Endodermal cell (in vitro differentiated cells): ENCODE measurements around the gene ARHGAP26. TPM values are rescaled to one million over a fixed set of nuclear protein-coding genes. Genes with fewer than 3 reads are reported as not detected.

Experiments
- DNase-seq: peaks from one replicate; pipeline ENCODE4 v3.0.0-alpha.2; 2017
- H3K27ac ChIP-seq: 2 replicates; pipeline ENCODE4 v1.5.1; 2013; ENCODE audit warnings: mild to moderate bottlenecking, low read depth, low read length, moderate library complexity
- H3K27me3 ChIP-seq: 2 replicates; pipeline ENCODE4 v1.6.1; 2013; ENCODE audit warnings: mild to moderate bottlenecking, low read length, moderate library complexity; ENCODE audit not compliant: insufficient read depth, control insufficient read depth, poor library complexity, severe bottlenecking
- H3K36me3 ChIP-seq: 2 replicates; pipeline ENCODE4 v1.7.0; 2013; ENCODE audit warnings: mild to moderate bottlenecking, low read length, moderate library complexity; ENCODE audit not compliant: control insufficient read depth, insufficient read depth
- H3K4me1 ChIP-seq: one replicate; pipeline ENCODE4 v1.7.0; 2013; ENCODE audit warnings: low read length; ENCODE audit not compliant: control insufficient read depth, insufficient read depth
- H3K4me3 ChIP-seq: 2 replicates; pipeline ENCODE4 v1.5.1; 2013; ENCODE audit warnings: mild to moderate bottlenecking, low read length, moderate library complexity
- H3K9ac ChIP-seq: 2 replicates; pipeline ENCODE4 v1.6.1; 2013; ENCODE audit warnings: mild to moderate bottlenecking, low read length, moderate library complexity; ENCODE audit not compliant: poor library complexity, severe bottlenecking; ENCODE audit errors: extremely low read depth
- H3K9me3 ChIP-seq: 2 replicates; pipeline ENCODE4 v1.6.1; 2013; ENCODE audit warnings: mild to moderate bottlenecking, low read length, moderate library complexity; ENCODE audit not compliant: control insufficient read depth
- H3K27ac Mint-ChIP-seq: 2 replicates; pipeline ENCODE4 v1.8.0; 2020; ENCODE audit warnings: mixed read lengths
- H3K27me3 Mint-ChIP-seq: 2 replicates; pipeline ENCODE4 v1.8.0; 2021; ENCODE audit warnings: mild to moderate bottlenecking, mixed read lengths; ENCODE audit not compliant: insufficient read depth
- H3K36me3 Mint-ChIP-seq: 2 replicates; pipeline ENCODE4 v1.8.0; 2020; ENCODE audit warnings: low read depth, mixed read lengths
- H3K4me1 Mint-ChIP-seq: 2 replicates; pipeline ENCODE4 v1.8.0; 2020; ENCODE audit warnings: mixed read lengths
- H3K4me3 Mint-ChIP-seq: 2 replicates; pipeline ENCODE4 v1.8.0; 2020; ENCODE audit warnings: mild to moderate bottlenecking, moderate library complexity, mixed read lengths
- H3K9me3 Mint-ChIP-seq: 2 replicates; pipeline ENCODE4 v1.8.0; 2020; ENCODE audit warnings: mild to moderate bottlenecking, mixed read lengths
- CTCF ChIP-seq: fragments of 200-600 bp; sonication (generic); conservative IDR thresholded peaks from 2 replicates; pipeline ENCODE4 v1.5.0; 2021; ENCODE audit warnings: antibody characterized with exemption, mild to moderate bottlenecking
- WGBS, 2 experiments: methylation state at CpG; one replicate each; pipeline versions ENCODE4 v1.1.5 to v1.1.7; 2013; ENCODE audit warnings: missing lambda C conversion rate in 2 of 2, mixed read lengths in 1 of 2; ENCODE audit not compliant: insufficient coverage in 1 of 2, insufficient read length in 1 of 2; 5-methylcytosine and 5-hydroxymethylcytosine counted together
- total RNA-seq, 2 donors: library from RNA; stranded (reverse); fragmentation: NEBNext Ultra II Directional in 1 of 2; extraction: Animal tissue kit (Norgen Biotek cat#: 25700) in 1 of 2; gene quantifications; 2 replicates in 1 of 2; 3 replicates in 1 of 2; pipeline ENCODE4 v1.2.1, GENCODE V29; 2021

ARHGAP26 gene
- total RNA-seq, 2 donors from 2014 or later = 49.2 to 60.5 TPM

- no peaks in the 10 kb centered on the region for H3K9me3 ChIP-seq
- WGBS, 2 experiments = 78 to 97% methylated on average over 4 to 5 of the region's 5 CpGs
- no peak for TF ChIP-seq CTCF
- no peaks in the 10 kb centered on the region for H3K27me3 Mint-ChIP-seq
- DNase-seq = no peak
- no peak overlapping the region for H3K27ac Mint-ChIP-seq
- peaks cover 53% of the 10 kb centered on the region for H3K4me1 Mint-ChIP-seq
- no peak overlapping the region for H3K4me3 ChIP-seq
- peaks cover 11% of the 10 kb centered on the region for H3K4me1 ChIP-seq
- no peaks in the 10 kb centered on the region for H3K27me3 ChIP-seq
- peaks cover 31% of the 10 kb centered on the region for H3K36me3 Mint-ChIP-seq
- H3K9ac ChIP-seq = no peak overlapping the region
- H3K4me3 Mint-ChIP-seq = no peak overlapping the region
- H3K9me3 Mint-ChIP-seq = no peaks in the 10 kb centered on the region
- H3K36me3 ChIP-seq = peaks cover under 1% of the 10 kb centered on the region
- no peak overlapping the region for H3K27ac ChIP-seq
Measured at GRCh38 chr5:143064218-143064641, 294.1 kb downstream of the ARHGAP26 start.

GRCh38 chr5:143064676-143065075 is 294.5 kb downstream of the ARHGAP26 start:
- H3K4me1 Mint-ChIP-seq = peaks cover 49% of the 10 kb centered on the region
- no peak for TF ChIP-seq CTCF
- H3K4me1 ChIP-seq = peaks cover 11% of the 10 kb centered on the region
- H3K27ac ChIP-seq = no peak overlapping the region
- no peak overlapping the region for H3K4me3 Mint-ChIP-seq
- DNase-seq = no peak
- no peak overlapping the region for H3K9ac ChIP-seq
- H3K9me3 Mint-ChIP-seq = no peaks in the 10 kb centered on the region
- H3K9me3 ChIP-seq = no peaks in the 10 kb centered on the region
- H3K27ac Mint-ChIP-seq = no peak overlapping the region
- peaks cover 31% of the 10 kb centered on the region for H3K36me3 Mint-ChIP-seq
- H3K36me3 ChIP-seq = peaks cover 4% of the 10 kb centered on the region
- H3K27me3 ChIP-seq = no peaks in the 10 kb centered on the region
- no peak overlapping the region for H3K4me3 ChIP-seq
- WGBS, 2 experiments = 100% methylated on average over 1 to 2 of the region's 2 CpGs
- no peaks in the 10 kb centered on the region for H3K27me3 Mint-ChIP-seq

GRCh38 chr5:143065185-143065965 is 295.2 kb downstream of the ARHGAP26 start:
- peaks cover 3% of the 10 kb centered on the region for H3K9me3 Mint-ChIP-seq
- no peak for TF ChIP-seq CTCF
- no peaks in the 10 kb centered on the region for H3K27me3 Mint-ChIP-seq
- Histone ChIP-seq H3K27me3 (no peaks in the 10 kb centered on the region), H3K4me1 (peaks cover 11% of the 10 kb centered on the region), H3K27ac (no peak overlapping the region), H3K9ac (no peak overlapping the region), H3K36me3 (peaks cover 4% of the 10 kb centered on the region), H3K9me3 (no peaks in the 10 kb centered on the region), H3K4me3 (no peak overlapping the region)
- no peak for DNase-seq
- no peak overlapping the region for H3K4me3 Mint-ChIP-seq
- H3K27ac Mint-ChIP-seq = no peak overlapping the region
- H3K36me3 Mint-ChIP-seq = peaks cover 37% of the 10 kb centered on the region
- peaks cover 46% of the 10 kb centered on the region for H3K4me1 Mint-ChIP-seq
- 92 to 93% methylated on average over 9 to 10 of the region's 10 CpGs for WGBS, 2 experiments
